GM19239 (cell line): Measurements from ENCODE around the gene DUT.

Source experiments
- DNase-seq: peaks from one replicate; pipeline ENCODE4 v3.0.0; 2011; ENCODE audit warnings: low spot score; ENCODE audit not compliant: insufficient read length
- FAIRE-seq: peaks from 2 replicates; lab custom pipeline; 2011; peaks lifted over from hg19 to GRCh38; lab: Jason Lieb, UNC

Gene DUT

DNA sequence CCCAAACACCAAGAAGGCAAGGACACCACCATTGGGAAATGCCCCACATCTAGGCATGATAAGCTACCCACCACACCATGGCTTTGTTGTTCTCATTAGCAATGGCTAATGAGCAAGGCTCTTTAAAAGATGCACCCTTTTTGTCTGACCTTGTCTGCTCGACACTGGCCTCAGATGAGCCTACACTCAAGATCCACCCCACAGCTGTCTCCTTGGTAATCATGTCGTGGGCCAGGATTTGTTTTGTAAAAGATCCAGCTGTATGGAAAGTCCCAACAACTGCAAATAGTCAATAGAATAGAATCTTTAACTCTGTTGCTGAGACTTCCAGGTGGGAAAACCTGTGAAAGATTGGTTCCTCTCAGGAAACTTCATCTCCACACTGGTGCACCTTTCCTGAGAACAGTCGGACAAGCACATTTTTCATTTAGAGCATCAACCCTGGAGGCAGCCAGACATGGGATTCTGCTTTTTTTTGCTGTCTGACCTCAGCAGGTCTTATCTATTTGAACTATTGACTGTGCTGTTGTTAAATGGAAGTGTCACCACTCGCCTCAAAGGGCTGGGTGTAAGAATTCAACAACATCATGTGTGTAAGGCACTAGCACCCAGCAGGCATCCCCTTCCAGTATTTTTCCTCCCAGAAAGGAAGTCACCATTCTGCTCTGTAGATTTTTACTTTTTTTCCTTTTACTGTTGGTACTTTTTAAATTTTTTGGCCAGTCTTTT, 35.5 kb downstream of the DUT start:
- no peak for DNase-seq
- FAIRE-seq: no peak

DNA sequence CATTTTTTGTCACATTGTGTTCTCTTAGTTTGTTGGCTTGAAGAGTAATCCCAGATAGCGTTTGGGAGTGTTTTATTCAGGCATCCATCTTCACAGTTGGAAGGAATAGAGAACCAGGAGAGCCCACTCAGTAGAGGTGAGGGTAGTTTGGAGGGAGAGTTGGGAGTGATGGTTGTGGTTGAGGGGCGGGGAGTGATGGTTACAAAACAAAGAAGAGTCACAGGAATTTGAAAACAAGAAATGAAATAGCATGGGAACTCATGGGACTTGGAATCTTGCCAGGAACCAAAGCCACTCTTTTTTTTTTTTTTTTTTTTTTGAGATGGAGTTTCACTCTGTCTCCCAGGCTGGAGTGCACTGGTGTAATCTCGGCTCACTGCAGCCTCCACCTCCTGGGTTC, 36.3 kb downstream of the DUT start:
- DNase-seq (no peak), FAIRE-seq (no peak)

GRCh38 chr15:48370460-48370859, 39.2 kb downstream of the DUT start:
- DNase-seq: no peak
- no peak for FAIRE-seq

DNA sequence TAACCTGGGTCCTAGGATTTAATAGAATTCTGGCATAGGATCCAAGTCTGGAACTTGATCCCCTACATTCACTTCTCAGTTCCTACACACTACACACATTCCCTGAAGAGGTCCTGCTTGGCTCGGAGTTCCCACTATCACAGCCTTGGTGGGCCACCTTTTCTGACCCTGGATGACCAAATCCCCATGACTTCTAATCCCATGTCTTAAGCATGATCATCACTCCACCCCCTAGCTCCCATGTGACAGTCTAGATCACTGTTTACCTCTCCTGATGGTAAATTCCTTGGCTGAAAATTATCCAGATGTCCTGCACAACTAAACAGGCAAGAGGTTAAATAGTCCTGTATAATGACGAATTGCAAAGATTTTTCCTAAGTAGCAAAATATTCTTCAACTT, 40.3 kb downstream of the DUT start:
- FAIRE-seq: no peak
- DNase-seq: no peak

GRCh38 chr15:48371961-48372360, 40.7 kb downstream of the DUT start:
- FAIRE-seq (no peak), DNase-seq (no peak)

- DNase-seq: no peak
- FAIRE-seq: no peak
These were observed 42.7 kb downstream of the DUT start for GRCh38 chr15:48373821-48374451.

GRCh38 chr15:48374472-48374871, 43.2 kb downstream of the DUT start:
- no peak for FAIRE-seq
- no peak for DNase-seq

DNA sequence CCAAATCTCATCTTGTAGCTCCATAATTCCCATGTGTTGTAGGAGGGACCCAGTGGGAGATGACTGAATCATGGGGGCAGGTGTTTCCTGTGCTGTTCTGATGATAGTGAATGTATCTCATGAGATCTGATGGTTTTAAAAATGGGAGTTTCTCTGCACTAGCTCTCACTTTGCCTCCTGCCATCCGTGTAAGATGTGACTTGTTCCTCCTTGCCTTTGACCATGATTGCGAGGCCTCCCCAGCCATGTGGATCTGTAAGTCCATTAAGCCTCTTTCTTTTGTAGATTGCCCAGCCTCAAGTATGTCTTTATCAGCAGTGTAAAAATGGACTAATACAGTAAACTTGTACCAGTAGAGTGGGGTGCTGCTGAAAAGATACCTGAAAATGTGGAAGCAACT, 44.5 kb downstream of the DUT start:
- DNase-seq (no peak), FAIRE-seq (no peak)

DNA sequence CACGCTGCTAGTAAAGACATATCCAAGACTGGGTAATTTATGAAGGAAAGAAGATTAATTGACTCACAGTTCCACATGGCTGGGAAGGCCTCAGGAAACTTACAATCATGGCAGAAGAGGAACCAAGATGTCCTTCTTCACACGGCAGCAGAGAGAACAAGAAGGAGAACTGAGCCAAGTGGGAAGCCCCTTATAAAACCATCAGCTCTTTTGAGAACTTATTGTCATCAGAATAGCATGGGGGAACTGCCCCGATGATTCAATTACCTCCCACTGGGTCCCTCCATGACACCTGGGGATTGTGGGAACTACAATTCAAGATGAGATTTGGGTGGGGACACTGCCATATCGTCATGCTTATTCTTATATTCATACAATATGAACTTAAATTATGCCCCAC, 49.0 kb downstream of the DUT start:
- FAIRE-seq (no peak), DNase-seq (no peak)

GRCh38 chr15:48381861-48382260, 50.6 kb downstream of the DUT start:
- FAIRE-seq (no peak), DNase-seq (no peak)

GRCh38 chr15:48383031-48383430, 51.8 kb downstream of the DUT start:
- DNase-seq (no peak), FAIRE-seq (no peak)

GRCh38 chr15:48384616-48385015, 53.4 kb downstream of the DUT start:
- FAIRE-seq: no peak
- DNase-seq: no peak

DNA sequence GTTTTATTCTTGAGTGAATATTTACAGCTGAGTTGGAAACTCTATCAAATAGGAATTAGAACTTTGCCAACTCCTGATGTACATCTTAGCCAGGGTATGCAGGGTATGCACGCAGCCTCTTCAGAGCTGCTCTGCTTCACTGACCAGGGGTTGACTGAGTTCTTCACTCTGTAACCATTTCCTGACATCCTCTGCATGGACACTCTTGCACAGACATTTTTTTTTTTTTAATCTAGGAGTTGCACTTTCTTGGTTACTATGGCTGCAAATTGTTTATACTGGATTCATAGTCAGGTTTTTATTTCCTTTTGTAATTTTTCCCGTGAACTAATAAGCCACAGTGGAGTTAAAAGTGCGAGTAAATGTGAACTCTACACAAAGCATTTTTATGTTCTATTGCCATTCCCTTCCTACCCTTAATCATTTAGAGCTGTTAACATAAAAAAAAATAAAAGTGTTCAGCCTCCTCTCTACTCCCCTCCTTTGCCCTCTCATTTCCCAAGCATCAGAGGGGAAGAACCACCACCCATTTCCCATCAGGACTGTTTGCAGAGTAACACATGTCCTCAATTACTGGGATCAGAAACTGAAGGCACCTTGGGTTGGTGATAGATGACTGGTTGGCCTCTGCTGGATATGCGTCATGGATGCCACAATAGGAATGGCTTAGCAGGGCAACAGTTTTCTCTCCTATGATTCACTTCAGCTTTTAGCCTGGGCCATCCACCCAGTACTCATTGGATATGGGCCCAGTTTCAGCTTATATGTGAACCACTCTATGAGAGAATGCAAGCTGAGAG, 54.0 kb downstream of the DUT start:
- DNase-seq (no peak), FAIRE-seq (no peak)

DNA sequence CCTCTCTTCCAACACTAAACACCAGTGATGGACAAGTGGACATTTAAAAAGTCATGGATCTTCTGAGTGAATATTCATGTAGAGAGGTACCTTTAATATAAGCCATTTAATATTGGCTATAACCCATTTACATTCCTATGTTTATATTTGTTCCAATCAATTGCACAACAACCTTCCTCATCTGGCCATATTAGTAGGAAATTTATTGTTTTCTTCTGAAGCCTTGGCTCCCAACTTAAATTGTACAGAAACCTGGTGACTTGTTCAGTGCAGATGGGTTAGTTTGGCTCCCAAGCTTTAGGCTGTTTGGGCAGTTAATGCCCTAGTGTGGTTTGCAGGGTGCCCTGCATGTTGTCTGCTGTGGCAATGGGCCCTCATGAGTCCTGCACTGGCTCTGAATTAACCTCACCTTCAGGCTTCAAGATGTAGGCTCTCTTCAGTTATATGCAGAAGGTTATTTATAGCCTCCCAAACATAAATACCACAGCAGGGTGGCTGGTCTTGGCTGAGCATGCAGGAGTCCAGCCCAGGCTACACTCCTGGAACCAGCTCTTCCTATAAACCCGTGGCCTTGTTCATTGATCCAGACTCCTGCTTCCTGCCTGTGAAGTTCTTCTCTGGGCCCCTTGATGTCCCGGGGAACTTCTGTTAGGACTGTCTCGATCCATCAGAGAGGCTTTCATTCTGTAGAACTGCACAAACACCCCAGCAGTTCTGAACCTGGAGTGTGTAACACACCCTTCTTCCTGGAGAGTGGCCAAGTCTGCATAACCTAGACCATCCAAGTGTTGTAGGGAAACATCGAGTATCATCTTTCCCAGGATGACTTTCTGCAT, 57.0 kb downstream of the DUT start:
- no peak for DNase-seq
- no peak for FAIRE-seq

DNA sequence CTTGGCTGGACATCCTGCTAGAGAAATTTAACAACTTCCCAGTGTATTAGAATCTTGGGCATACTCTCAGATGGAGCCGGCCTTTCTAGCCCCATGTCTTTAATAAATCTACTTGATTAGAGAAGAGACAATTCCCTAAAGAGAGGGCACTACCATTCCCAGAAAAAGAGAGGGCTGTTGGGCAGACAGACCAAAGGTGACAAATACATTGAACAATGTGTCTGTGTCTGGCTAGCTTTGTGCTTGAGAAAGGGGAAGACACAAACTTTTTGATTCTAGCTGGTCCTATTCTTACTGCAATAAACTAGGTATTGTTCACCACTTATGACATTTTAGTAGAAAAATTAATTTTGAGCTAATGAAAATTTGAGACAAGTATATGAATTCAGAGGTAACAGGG, 57.7 kb downstream of the DUT start:
- no peak for FAIRE-seq
- no peak for DNase-seq

DNA sequence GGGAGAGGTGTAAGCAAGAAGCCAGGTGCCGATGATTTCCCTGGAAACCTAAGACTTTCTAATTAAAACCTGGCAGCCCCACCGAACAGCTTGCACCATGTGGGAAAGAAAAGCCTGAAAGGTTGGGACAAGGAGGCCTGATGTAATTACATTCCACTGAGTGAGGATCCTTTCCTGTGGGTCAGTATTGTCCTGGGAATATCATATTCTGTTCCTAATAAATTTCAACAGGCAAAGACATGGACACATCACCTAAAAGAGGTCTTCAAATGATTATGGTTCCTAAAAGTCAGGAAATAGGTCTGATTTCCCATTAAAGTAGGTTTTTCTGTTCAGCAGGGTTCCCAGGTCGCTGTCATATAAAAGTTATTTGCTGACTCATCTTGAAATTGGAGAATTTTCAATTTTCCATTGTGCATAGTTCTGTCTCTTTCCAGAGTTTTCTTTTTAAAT, 58.5 kb downstream of the DUT start:
- FAIRE-seq: no peak
- no peak for DNase-seq

DNA sequence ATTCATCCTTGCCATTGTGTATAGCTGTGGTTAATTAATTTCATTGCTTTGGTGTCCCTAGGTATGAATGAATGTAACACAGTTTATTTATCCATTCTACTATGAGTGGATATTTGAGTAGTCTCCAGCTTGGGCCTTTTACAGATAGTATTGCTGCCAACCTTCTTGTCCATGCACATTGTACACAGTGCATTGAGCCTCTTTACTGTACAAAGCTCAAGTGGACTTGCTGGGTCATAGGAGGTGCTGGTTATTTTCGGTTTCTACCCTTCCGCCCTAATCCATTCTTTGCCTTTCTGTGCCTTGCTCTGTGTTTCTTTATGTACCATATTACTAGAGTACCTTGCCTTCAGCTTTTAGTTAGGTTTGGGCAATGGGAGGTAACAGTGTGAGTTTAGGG, 60.7 kb downstream of the DUT start:
- DNase-seq (no peak), FAIRE-seq (no peak)

- no peak for FAIRE-seq
- no peak for DNase-seq
These were observed 61.1 kb downstream of the DUT start for GRCh38 chr15:48392356-48392755.
